Type B pancreatic cell (in vitro differentiated cells): Measurements from ENCODE around the gene UPF2. TPM values are rescaled to one million over a fixed set of nuclear protein-coding genes. Genes with fewer than 3 reads are reported as not detected.

Source experiments
- DNase-seq: peaks from one replicate; pipeline ENCODE4 v3.0.0; 2021; ENCODE audit warnings: mixed read lengths; ENCODE audit not compliant: unreplicated experiment; ENCODE audit errors: extremely low spot score
- H3K27ac Mint-ChIP-seq: 2 replicates; pipeline ENCODE4 v1.8.0; 2021; ENCODE audit warnings: mild to moderate bottlenecking, mixed read lengths
- H3K27me3 Mint-ChIP-seq: 2 replicates; pipeline ENCODE4 v1.8.0; 2021; ENCODE audit warnings: mixed read lengths
- H3K36me3 Mint-ChIP-seq: 2 replicates; pipeline ENCODE4 v1.8.0; 2021; ENCODE audit warnings: mixed read lengths
- H3K4me1 Mint-ChIP-seq: one replicate; pipeline ENCODE4 v1.8.0; 2021; ENCODE audit warnings: mixed read lengths; ENCODE audit not compliant: unreplicated experiment
- H3K4me3 Mint-ChIP-seq: 2 replicates; pipeline ENCODE4 v1.8.0; 2021; ENCODE audit warnings: mild to moderate bottlenecking, mixed read lengths
- H3K9me3 Mint-ChIP-seq: 2 replicates; pipeline ENCODE4 v1.8.0; 2021; ENCODE audit warnings: mixed read lengths
- total RNA-seq: library from RNA; stranded (reverse); gene quantifications from 2 replicates; pipeline ENCODE4 v1.2.1, GENCODE V29; 2021; ENCODE audit warnings: low replicate concordance
- TF ChIP-seq, protein P1 (sequence below): fragments of 200-600 bp; sonication (generic); conservative IDR thresholded peaks from 2 replicates; pipeline ENCODE4 v1.5.0; 2021; ENCODE audit warnings: antibody characterized with exemption, mild to moderate bottlenecking

The UPF2 gene
- total RNA-seq, 1 donor from 2014 or later = 21.8 TPM

DNA sequence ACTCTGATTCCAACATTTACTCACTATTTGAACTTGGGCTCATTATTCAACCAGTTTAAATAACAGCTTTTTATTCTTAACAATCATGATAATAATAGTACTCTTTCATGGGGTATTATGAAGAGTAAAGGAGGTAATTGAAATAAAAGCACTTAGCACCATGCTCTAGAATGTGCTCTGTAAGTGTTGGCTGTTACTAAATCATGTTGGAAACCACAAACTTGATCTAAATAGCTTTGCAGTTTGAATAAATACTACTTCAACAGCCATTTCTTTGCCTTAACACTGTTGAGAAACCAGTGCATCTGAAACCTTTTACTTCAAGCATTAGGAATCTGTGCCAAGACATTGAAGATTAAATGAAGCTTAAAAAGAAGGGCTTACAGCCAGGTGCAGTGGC lies 7.9 kb upstream of the UPF2 start:
- DNase-seq = no peak
- H3K27me3 Mint-ChIP-seq = peaks cover 7% of the 10 kb centered on the region
- H3K27ac Mint-ChIP-seq = no peak overlapping the region

DNA sequence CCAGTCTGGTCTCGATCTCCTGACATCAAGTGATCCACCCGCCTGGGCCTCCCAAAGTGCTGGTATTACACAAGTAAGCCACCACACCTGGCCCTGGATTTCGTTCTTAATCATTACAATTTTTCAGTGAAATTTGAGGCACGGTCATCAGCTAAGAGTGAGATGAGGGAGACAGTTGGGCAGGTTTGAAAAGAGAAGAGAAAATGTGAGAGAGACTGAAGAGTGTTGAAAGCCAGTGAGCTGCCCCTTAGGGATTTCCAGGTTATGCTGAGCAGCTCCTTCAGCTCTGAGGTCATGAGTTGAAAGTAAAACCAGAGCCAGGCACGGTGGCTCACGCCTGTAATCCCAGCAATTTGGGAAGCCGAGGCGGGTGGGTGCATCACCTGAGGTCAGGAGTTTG lies 5.9 kb upstream of the UPF2 start:
- Mint-ChIP-seq H3K27me3 (peaks cover 7% of the 10 kb centered on the region), H3K4me1 (no peaks in the 10 kb centered on the region), H3K27ac (no peak overlapping the region), H3K9me3 (no peaks in the 10 kb centered on the region), H3K4me3 (no peak overlapping the region), H3K36me3 (no peaks in the 10 kb centered on the region)
- TF ChIP-seq, protein P1, sequence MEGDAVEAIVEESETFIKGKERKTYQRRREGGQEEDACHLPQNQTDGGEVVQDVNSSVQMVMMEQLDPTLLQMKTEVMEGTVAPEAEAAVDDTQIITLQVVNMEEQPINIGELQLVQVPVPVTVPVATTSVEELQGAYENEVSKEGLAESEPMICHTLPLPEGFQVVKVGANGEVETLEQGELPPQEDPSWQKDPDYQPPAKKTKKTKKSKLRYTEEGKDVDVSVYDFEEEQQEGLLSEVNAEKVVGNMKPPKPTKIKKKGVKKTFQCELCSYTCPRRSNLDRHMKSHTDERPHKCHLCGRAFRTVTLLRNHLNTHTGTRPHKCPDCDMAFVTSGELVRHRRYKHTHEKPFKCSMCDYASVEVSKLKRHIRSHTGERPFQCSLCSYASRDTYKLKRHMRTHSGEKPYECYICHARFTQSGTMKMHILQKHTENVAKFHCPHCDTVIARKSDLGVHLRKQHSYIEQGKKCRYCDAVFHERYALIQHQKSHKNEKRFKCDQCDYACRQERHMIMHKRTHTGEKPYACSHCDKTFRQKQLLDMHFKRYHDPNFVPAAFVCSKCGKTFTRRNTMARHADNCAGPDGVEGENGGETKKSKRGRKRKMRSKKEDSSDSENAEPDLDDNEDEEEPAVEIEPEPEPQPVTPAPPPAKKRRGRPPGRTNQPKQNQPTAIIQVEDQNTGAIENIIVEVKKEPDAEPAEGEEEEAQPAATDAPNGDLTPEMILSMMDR = no peak
- DNase-seq = no peak

More for the DNA sequence above, 7.9 kb upstream of the UPF2 start:
- Mint-ChIP-seq H3K9me3 (no peaks in the 10 kb centered on the region), H3K4me3 (no peak overlapping the region), H3K4me1 (no peaks in the 10 kb centered on the region), H3K36me3 (no peaks in the 10 kb centered on the region)
- TF ChIP-seq, protein P1 = no peak

DNA sequence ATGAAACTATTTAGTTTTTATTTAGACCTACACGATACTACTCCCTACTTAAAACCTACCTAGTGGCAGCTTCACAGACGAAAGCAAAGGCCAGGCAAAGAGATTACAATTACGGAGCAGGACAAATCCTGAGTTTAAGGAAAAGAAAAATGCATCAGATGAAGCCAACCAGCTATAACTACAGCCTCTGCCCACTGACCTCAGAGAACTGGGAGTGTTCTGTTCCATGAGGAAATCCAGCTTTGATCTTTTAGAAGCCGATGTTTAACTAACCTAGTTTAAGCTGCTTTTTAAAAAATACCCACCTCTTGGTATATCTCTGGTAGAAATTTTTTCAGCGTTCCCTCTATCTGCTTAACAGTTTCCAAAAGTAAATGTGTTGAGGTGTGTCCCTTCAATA lies 3.0 kb upstream of the UPF2 start:
- TF ChIP-seq, protein P1 = no peak
- H3K4me3 Mint-ChIP-seq = peak overlapping the region; percentile 23
- no peak for DNase-seq
- H3K27ac Mint-ChIP-seq = peak overlapping the region; percentile 39
- H3K9me3 Mint-ChIP-seq = peaks cover 6% of the 10 kb centered on the region
- H3K36me3 Mint-ChIP-seq = peaks cover 5% of the 10 kb centered on the region
- peaks cover 12% of the 10 kb centered on the region for H3K27me3 Mint-ChIP-seq
- peaks cover 20% of the 10 kb centered on the region for H3K4me1 Mint-ChIP-seq

DNA sequence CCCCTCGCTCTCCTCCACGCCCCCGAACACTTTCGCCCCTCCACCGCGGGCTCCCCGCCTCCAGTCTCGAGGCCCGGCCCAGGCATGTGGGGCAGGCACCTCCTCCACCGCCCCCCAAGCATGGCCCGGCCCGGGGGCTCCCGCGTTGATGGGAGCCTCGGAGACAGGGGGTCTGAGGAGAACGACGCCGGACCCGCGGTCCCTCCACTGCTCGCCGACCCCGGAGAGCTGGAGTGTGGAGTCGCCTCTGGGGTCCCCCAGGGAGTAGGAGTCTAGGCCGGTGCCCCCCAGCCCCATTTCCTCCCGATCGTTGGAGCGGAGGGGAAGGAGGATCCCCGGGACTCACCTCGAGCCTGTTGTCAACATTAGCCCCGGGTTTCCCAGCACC lies 206 bp downstream of the UPF2 start:
- Mint-ChIP-seq H3K36me3 (peaks cover 5% of the 10 kb centered on the region), H3K27me3 (peaks cover 8% of the 10 kb centered on the region), H3K4me1 (peaks cover 24% of the 10 kb centered on the region), H3K9me3 (peaks cover 6% of the 10 kb centered on the region), H3K4me3 (peak overlapping the region; percentile 98), H3K27ac (peak overlapping the region; percentile 100)
- peak; percentile 76 for DNase-seq
- TF ChIP-seq, protein P1 = no peak

DNA sequence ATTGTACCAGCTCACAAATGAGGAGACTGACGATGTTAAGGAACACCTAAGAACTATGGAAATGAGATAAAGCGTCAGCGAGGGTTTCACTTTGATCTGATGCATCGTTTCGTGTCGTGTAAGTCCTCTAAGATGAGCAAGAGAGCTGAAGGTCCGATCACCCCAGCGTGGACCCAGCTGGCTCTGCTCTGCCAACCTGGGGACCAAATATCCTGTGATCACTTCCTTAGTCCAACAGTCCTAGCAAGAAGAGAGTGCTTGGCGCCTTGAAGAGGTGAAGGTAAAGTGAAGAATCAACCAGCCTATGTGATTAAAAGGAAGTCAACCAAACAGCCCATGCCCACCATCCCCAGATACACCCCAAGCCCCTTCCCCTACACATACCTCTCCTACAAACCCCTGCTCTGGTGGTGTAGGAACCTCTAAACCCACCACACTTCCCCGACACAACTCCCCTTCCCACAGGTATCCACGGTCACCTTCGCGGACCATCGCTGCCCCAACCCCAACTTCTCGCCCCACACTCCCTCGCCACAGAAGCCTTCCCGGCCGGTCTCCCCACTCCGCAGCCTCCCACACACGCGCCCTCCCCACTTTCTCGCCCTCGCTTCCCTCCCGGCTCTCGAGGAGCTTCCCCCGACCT lies 722 bp downstream of the UPF2 start:
- Mint-ChIP-seq H3K4me1 (peaks cover 24% of the 10 kb centered on the region), H3K9me3 (peaks cover 6% of the 10 kb centered on the region), H3K36me3 (peaks cover 5% of the 10 kb centered on the region), H3K4me3 (peak overlapping the region; percentile 98), H3K27me3 (peaks cover 7% of the 10 kb centered on the region), H3K27ac (peak overlapping the region; percentile 96)
- no peak for DNase-seq
- TF ChIP-seq, protein P1 = no peak
